Liver (tissue), 3 donors: ENCODE results near the gene GSK3B.

ENCODE experiments used
- CTCF ChIP-seq: fragments of 150-350 bp; IDR thresholded peaks from 2 replicates; pipeline ENCODE4 v1.5.1; 2017; ENCODE audit warnings: improper control_type of control experiment, low read depth, low read length; ENCODE audit not compliant: missing input control
- EGR1 ChIP-seq, 2 donors: IDR thresholded peaks; 2 replicates each; pipeline ENCODE4 v1.6.1; 2016 to 2018; ENCODE audit warnings: antibody characterized with exemption in 2 of 2, low read depth in 2 of 2
- FOXA1 ChIP-seq: IDR thresholded peaks from 2 replicates; pipeline ENCODE4 v1.6.1; 2016; ENCODE audit warnings: antibody characterized with exemption
- FOXA2 ChIP-seq: IDR thresholded peaks from 2 replicates; pipeline ENCODE4 v1.6.1; 2016; ENCODE audit warnings: antibody characterized with exemption
- MAX ChIP-seq: IDR thresholded peaks from 2 replicates; pipeline ENCODE4 v1.6.1; 2016; ENCODE audit warnings: antibody characterized with exemption
- NR2F2 ChIP-seq: IDR thresholded peaks from 2 replicates; pipeline ENCODE4 v1.6.1; 2016; ENCODE audit warnings: antibody characterized with exemption
- SP1 ChIP-seq: IDR thresholded peaks from 2 replicates; pipeline ENCODE4 v1.6.1; 2018; ENCODE audit warnings: antibody characterized with exemption, mild to moderate bottlenecking
- TAF1 ChIP-seq: conservative IDR thresholded peaks from 2 replicates; pipeline ENCODE4 v1.6.1; 2016; ENCODE audit warnings: antibody characterized with exemption, mild to moderate bottlenecking
- ZBTB33 ChIP-seq: IDR thresholded peaks from 2 replicates; pipeline ENCODE4 v1.6.1; 2016; ENCODE audit warnings: antibody characterized with exemption
- donor health status: healthy.
- donor health status: healthy.

GRCh38 chr3:119808843-119809242 lies 285.4 kb downstream of the GSK3B start:
- no peak for TF ChIP-seq CTCF
- TF ChIP-seq SP1 = no peak
- TF ChIP-seq TAF1 = no peak
- no peak for TF ChIP-seq FOXA1
- TF ChIP-seq MAX = no peak
- TF ChIP-seq ZBTB33 = no peak
- TF ChIP-seq NR2F2 = no peak
- TF ChIP-seq EGR1 (IDR thresholded peaks at IDR 0.05; ENCODE audit: low read depth in 2 of 2) = no peak
- no peak for TF ChIP-seq FOXA2
